ENCODE data around the gene CNTNAP5. TPM values are rescaled to one million over a fixed set of nuclear protein-coding genes. Genes with fewer than 3 reads are reported as not detected.

CNTNAP5 gene
- total and polyA plus RNA-seq, 2 of the 13 experiments (the other 11 are each of a cell fraction or from before 2014, with no cell fraction given): not detected

DNA sequence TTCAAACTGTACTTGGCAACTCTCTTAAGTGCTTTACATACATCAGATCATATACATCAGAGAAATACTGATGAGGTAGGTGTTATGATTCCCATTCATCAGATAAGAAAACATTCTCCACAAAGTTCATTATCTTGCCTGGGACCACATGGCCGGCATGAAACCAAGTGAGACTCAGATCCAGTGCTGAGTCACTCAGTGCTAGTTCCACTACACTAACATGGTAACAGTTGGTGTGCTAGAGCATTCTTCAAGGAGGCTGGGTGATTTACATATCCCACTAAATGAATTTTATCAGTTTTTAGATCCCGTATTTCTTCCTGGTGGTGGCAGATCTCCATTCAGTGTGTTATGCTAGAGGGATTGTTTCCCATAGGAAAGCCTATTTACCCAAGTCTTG is 772.0 kb downstream of the CNTNAP5 start (continued):
- no peak for TF ChIP-seq HMG20A (CRISPR knock-in tag; IDR thresholded peaks at IDR 0.05; ENCODE audit: borderline replicate concordance)
- TF ChIP-seq, protein P1, sequence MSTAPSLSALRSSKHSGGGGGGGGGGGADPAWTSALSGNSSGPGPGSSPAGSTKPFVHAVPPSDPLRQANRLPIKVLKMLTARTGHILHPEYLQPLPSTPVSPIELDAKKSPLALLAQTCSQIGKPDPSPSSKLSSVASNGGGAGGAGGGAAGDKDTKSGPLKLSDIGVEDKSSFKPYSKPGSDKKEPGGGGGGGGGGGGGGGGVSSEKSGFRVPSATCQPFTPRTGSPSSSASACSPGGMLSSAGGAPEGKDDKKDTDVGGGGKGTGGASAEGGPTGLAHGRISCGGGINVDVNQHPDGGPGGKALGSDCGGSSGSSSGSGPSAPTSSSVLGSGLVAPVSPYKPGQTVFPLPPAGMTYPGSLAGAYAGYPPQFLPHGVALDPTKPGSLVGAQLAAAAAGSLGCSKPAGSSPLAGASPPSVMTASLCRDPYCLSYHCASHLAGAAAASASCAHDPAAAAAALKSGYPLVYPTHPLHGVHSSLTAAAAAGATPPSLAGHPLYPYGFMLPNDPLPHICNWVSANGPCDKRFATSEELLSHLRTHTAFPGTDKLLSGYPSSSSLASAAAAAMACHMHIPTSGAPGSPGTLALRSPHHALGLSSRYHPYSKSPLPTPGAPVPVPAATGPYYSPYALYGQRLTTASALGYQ (CRISPR knock-in tag; IDR thresholded peaks at IDR 0.05): no peak

DNA sequence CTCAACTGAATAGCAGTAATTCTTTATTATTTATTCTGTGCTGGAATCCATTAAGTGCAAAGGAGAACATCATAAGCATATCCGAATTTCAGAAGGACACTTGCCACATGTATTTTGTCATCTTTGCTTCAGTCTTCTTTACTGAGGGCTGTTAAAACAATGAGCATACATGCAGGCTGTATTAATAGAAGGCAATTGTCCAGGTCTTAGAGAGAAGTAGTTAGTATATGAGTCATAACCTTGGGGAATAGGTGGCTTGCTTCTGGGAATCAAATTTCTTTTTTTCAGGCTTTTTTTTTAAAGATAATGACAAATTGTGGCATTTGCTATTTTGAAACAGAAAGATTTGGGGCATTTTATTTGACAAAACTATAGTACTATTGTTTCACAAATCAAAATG is 773.5 kb downstream of the CNTNAP5 start:
- 3% methylated on average over 1 of the region's 1 CpG for WGBS (ENCODE audit: low lambda C conversion rate)
- Histone ChIP-seq H2AFZ (ENCODE audit: low read length) (no peak overlapping the region), H3K79me2 (ENCODE audit: insufficient read depth, low read length) (no peaks in the 10 kb centered on the region), H3K36me3 (replicated peaks in 1 of 2; ENCODE audit: control insufficient read depth in 1 of 2, insufficient read depth in 2 of 2, low read length in 2 of 2) (no peaks in the 10 kb centered on the region), H3K4me1 (ENCODE audit: insufficient read depth, low read length) (no peaks in the 10 kb centered on the region), H3K4me2 (ENCODE audit: low read depth, low read length) (no peak overlapping the region), H3K9ac (ENCODE audit: insufficient read depth, low read depth, low read length) (no peak overlapping the region), H3K27ac (ENCODE audit: extremely low read length, insufficient read depth, low read length) (no peak overlapping the region), H3K4me3 (replicated peaks in 1 of 3; ENCODE audit: insufficient read depth in 1 of 3, low read depth in 2 of 3, low read length in 3 of 3) (no peak overlapping the region), H4K20me1 (ENCODE audit: insufficient read depth, low read length) (no peaks in the 10 kb centered on the region), H3K27me3 (ENCODE audit: control insufficient read depth in 1 of 2, insufficient read depth in 2 of 2, low read length in 2 of 2) (no peaks in the 10 kb centered on the region), H3K9me3 (ENCODE audit: low read length) (no peaks in the 10 kb centered on the region)
- intact Hi-C loops (cut with micrococcal nuclease; ENCODE audit: unreplicated experiment) (no loop called here), in situ Hi-C loops (cut with HindIII; ENCODE audit: extremely low pct_ligation_motif_present, low pct_unique_long_range_greater_than_20kb) (no loop called here)
- no peak for FAIRE-seq
- CTCF ChIA-PET (ENCODE audit: low intra/inter-chr PET ratio, low total read pairs): no interaction called here
- POLR2A ChIA-PET: no interaction called here
- BruUV-seq (replicated peaks): no TSS peak
- no peak for ATAC-seq
- DNase-seq (ENCODE audit: low spot score): no peak
- TF ChIP-seq ZNF260 (CRISPR knock-in tag; IDR thresholded peaks at IDR 0.05; ENCODE audit: borderline replicate concordance, low read depth) (no peak), KDM5B (CRISPR knock-in tag; IDR thresholded peaks at IDR 0.05; ENCODE audit: borderline replicate concordance) (no peak), DR1 (CRISPR knock-in tag; IDR thresholded peaks at IDR 0.05) (no peak), NR2F6 (IDR thresholded peaks at IDR 0.05) (no peak), NR2F6 (CRISPR knock-in tag; IDR thresholded peaks at IDR 0.05) (no peak), NFYB (CRISPR knock-in tag; IDR thresholded peaks at IDR 0.05) (no peak), ZNF333 (CRISPR knock-in tag; IDR thresholded peaks at IDR 0.05; ENCODE audit: borderline replicate concordance) (no peak), ZNF256 (CRISPR knock-in tag; conservative IDR thresholded peaks at IDR 0.05) (no peak), SMAD3 (CRISPR knock-in tag; IDR thresholded peaks at IDR 0.05) (no peak), CEBPB (IDR thresholded peaks at IDR 0.05; ENCODE audit: borderline replicate concordance, low read depth, low read length) (no peak)
- TF ChIP-seq, protein P2, sequence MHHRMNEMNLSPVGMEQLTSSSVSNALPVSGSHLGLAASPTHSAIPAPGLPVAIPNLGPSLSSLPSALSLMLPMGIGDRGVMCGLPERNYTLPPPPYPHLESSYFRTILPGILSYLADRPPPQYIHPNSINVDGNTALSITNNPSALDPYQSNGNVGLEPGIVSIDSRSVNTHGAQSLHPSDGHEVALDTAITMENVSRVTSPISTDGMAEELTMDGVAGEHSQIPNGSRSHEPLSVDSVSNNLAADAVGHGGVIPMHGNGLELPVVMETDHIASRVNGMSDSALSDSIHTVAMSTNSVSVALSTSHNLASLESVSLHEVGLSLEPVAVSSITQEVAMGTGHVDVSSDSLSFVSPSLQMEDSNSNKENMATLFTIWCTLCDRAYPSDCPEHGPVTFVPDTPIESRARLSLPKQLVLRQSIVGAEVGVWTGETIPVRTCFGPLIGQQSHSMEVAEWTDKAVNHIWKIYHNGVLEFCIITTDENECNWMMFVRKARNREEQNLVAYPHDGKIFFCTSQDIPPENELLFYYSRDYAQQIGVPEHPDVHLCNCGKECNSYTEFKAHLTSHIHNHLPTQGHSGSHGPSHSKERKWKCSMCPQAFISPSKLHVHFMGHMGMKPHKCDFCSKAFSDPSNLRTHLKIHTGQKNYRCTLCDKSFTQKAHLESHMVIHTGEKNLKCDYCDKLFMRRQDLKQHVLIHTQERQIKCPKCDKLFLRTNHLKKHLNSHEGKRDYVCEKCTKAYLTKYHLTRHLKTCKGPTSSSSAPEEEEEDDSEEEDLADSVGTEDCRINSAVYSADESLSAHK (CRISPR knock-in tag; IDR thresholded peaks at IDR 0.05; ENCODE audit: borderline replicate concordance): no peak
- TF ChIP-seq, protein P3, sequence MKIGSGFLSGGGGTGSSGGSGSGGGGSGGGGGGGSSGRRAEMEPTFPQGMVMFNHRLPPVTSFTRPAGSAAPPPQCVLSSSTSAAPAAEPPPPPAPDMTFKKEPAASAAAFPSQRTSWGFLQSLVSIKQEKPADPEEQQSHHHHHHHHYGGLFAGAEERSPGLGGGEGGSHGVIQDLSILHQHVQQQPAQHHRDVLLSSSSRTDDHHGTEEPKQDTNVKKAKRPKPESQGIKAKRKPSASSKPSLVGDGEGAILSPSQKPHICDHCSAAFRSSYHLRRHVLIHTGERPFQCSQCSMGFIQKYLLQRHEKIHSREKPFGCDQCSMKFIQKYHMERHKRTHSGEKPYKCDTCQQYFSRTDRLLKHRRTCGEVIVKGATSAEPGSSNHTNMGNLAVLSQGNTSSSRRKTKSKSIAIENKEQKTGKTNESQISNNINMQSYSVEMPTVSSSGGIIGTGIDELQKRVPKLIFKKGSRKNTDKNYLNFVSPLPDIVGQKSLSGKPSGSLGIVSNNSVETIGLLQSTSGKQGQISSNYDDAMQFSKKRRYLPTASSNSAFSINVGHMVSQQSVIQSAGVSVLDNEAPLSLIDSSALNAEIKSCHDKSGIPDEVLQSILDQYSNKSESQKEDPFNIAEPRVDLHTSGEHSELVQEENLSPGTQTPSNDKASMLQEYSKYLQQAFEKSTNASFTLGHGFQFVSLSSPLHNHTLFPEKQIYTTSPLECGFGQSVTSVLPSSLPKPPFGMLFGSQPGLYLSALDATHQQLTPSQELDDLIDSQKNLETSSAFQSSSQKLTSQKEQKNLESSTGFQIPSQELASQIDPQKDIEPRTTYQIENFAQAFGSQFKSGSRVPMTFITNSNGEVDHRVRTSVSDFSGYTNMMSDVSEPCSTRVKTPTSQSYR (CRISPR knock-in tag; IDR thresholded peaks at IDR 0.05; ENCODE audit: borderline replicate concordance): no peak
- TF ChIP-seq, protein P4, sequence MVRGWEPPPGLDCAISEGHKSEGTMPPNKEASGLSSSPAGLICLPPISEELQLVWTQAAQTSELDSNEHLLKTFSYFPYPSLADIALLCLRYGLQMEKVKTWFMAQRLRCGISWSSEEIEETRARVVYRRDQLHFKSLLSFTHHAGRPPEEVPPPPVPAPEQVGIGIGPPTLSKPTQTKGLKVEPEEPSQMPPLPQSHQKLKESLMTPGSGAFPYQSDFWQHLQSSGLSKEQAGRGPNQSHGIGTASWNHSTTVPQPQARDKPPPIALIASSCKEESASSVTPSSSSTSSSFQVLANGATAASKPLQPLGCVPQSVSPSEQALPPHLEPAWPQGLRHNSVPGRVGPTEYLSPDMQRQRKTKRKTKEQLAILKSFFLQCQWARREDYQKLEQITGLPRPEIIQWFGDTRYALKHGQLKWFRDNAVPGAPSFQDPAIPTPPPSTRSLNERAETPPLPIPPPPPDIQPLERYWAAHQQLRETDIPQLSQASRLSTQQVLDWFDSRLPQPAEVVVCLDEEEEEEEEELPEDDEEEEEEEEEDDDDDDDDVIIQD (CRISPR knock-in tag; IDR thresholded peaks at IDR 0.05; ENCODE audit: low read depth): no peak
